HepG2 (cell line): Measurements from ENCODE around the gene TNFAIP1. TPM values are rescaled to one million over a fixed set of nuclear protein-coding genes. Genes with fewer than 3 reads are reported as not detected.

Experiments
- ARNTL ChIP-seq: sonication (generic); formaldehyde crosslinking; IDR thresholded peaks from 2 replicates; pipeline ENCODE4 v1.4.0; 2020; ENCODE audit warnings: mild to moderate bottlenecking, missing genetic modification reagents
- CBX2 ChIP-seq, 2 experiments: fragments of 200-600 bp in 1 of 2; sonication (generic); formaldehyde crosslinking in 1 of 2; IDR thresholded peaks; 2 replicates each; pipeline versions ENCODE4 v1.7.0 to v1.8.1; 2018 to 2022; ENCODE audit warnings: low read depth in 2 of 2, low read length in 1 of 2, mild to moderate bottlenecking in 1 of 2, missing genetic modification reagents in 1 of 2
- DNMT1 ChIP-seq: sonication (generic); formaldehyde crosslinking; IDR thresholded peaks from 2 replicates; pipeline ENCODE4 v1.5.1; 2020; ENCODE audit warnings: mild to moderate bottlenecking, missing genetic modification reagents
- ETS1 ChIP-seq: sonication (generic); formaldehyde crosslinking; IDR thresholded peaks from 2 replicates; pipeline ENCODE4 v1.4.0; 2020; ENCODE audit warnings: missing genetic modification reagents
- FOXK2 ChIP-seq: fragments of 450-650 bp; IDR thresholded peaks from 2 replicates; pipeline ENCODE4 v1.6.1; 2016
- FOXO1 ChIP-seq: sonication (generic); formaldehyde crosslinking; IDR thresholded peaks from 2 replicates; pipeline ENCODE4 v1.4.0; 2020; ENCODE audit warnings: missing genetic modification reagents
- HNRNPK ChIP-seq: fragments of 200-400 bp; formaldehyde crosslinking; IDR thresholded peaks from 2 replicates; pipeline ENCODE4 v1.6.1; 2018; ENCODE audit warnings: low read length, low read depth, moderate library complexity, mild to moderate bottlenecking; ENCODE audit not compliant: poor library complexity, severe bottlenecking
- IKZF5 ChIP-seq: IDR thresholded peaks from 2 replicates; pipeline ENCODE4 v1.6.1; 2018; ENCODE audit warnings: missing genetic modification reagents, mild to moderate bottlenecking, missing compliant biosample characterization
- ISX ChIP-seq: sonication (generic); formaldehyde crosslinking; conservative IDR thresholded peaks from 2 replicates; pipeline ENCODE4 v1.5.0; 2020; ENCODE audit warnings: missing genetic modification reagents
- KLF16 ChIP-seq, 2 experiments: sonication (generic) in 1 of 2; formaldehyde crosslinking in 1 of 2; IDR thresholded peaks; 2 replicates each; pipeline versions ENCODE4 v1.6.1 to v1.8.0; 2016 to 2023; ENCODE audit warnings: missing genetic modification reagents in 2 of 2, missing compliant biosample characterization in 1 of 2
- PRMT3 ChIP-seq: sonication (generic); formaldehyde crosslinking; IDR thresholded peaks from 2 replicates; pipeline ENCODE4 v1.8.1; 2022; ENCODE audit warnings: low read depth, mild to moderate bottlenecking, moderate library complexity, missing genetic modification reagents, borderline replicate concordance
- RFX1 ChIP-seq: fragments of 450-650 bp; IDR thresholded peaks from 2 replicates; pipeline ENCODE4 v1.6.1; 2017
- RXRA ChIP-seq: sonication (generic); formaldehyde crosslinking; IDR thresholded peaks from 2 replicates; pipeline ENCODE4 v1.5.1; 2020; ENCODE audit warnings: missing genetic modification reagents
- SATB2 ChIP-seq: sonication (generic); formaldehyde crosslinking; IDR thresholded peaks from 2 replicates; pipeline ENCODE4 v1.5.0; 2020; ENCODE audit warnings: missing genetic modification reagents
- TGIF2 ChIP-seq: IDR thresholded peaks from 2 replicates; pipeline ENCODE4 v1.6.1; 2016; ENCODE audit warnings: control low read depth, missing compliant biosample characterization
- YY1 ChIP-seq: IDR thresholded peaks from 2 replicates; pipeline ENCODE4 v1.6.1; 2011; ENCODE audit warnings: low read length, low read depth, moderate library complexity, mild to moderate bottlenecking; ENCODE audit not compliant: insufficient read depth, insufficient replicate concordance
- ZFX ChIP-seq: sonication (generic); formaldehyde crosslinking; IDR thresholded peaks from 2 replicates; pipeline ENCODE4 v1.4.0; 2020; ENCODE audit warnings: mild to moderate bottlenecking, low read depth, missing genetic modification reagents, moderate library complexity
- ZKSCAN1 ChIP-seq: fragments of 150-350 bp; IDR thresholded peaks from 2 replicates; pipeline ENCODE4 v1.6.1; 2014; ENCODE audit warnings: low read length
- ZMAT3 ChIP-seq: sonication (generic); formaldehyde crosslinking; conservative IDR thresholded peaks from 2 replicates; pipeline ENCODE4 v1.7.0; 2021; ENCODE audit warnings: missing genetic modification reagents
- ZNF10 ChIP-seq: sonication (generic); formaldehyde crosslinking; IDR thresholded peaks from 2 replicates; pipeline ENCODE4 v1.4.0; 2020; ENCODE audit warnings: mild to moderate bottlenecking, low read depth, missing genetic modification reagents, borderline replicate concordance
- ZNF382 ChIP-seq: sonication (generic); formaldehyde crosslinking; IDR thresholded peaks from 2 replicates; pipeline ENCODE4 v1.5.0; 2020; ENCODE audit warnings: missing genetic modification reagents, mild to moderate bottlenecking, borderline replicate concordance
- ZNF740 ChIP-seq: sonication (generic); formaldehyde crosslinking; IDR thresholded peaks from 2 replicates; pipeline ENCODE4 v1.4.0; 2020; ENCODE audit warnings: missing genetic modification reagents
- ZNF768 ChIP-seq: sonication (generic); formaldehyde crosslinking; IDR thresholded peaks from 2 replicates; pipeline ENCODE4 v1.4.0; 2020; ENCODE audit warnings: missing genetic modification reagents
- ZNF850 ChIP-seq: sonication (generic); formaldehyde crosslinking; conservative IDR thresholded peaks from 2 replicates; pipeline ENCODE4 v1.9.0; 2021; ENCODE audit warnings: mild to moderate bottlenecking, missing genetic modification reagents
- polyA plus RNA-seq, 8 experiments: library from polyadenylated mRNA; depleted of rRNA in 3 of 8; stranded (reverse) in 7 of 8; unstranded in 1 of 8; fragments of >200 nt; fragmentation: Illumina TruSeq in 4 of 8; extraction: Trizol in 4 of 8; gene quantifications; 2 replicates each; pipeline versions ENCODE4 v1.2.1 to v1.2.3, GENCODE V29; 2011 to 2016; ENCODE audit warnings: low read depth in 4 of 8, missing spikeins in 1 of 8, mixed read lengths in 1 of 8; ENCODE audit not compliant: insufficient read depth in 1 of 8
- total RNA-seq, 5 experiments: library from RNA; depleted of rRNA; stranded (reverse); fragments of >200 nt; fragmentation: Illumina TruSeq; extraction: Trizol; gene quantifications; 2 replicates each; pipeline ENCODE4 v1.2.3, GENCODE V29; 2016; ENCODE audit warnings: low read depth in 1 of 5
- TF ChIP-seq, protein P1 (sequence below): sonication (generic); formaldehyde crosslinking; IDR thresholded peaks from 2 replicates; pipeline ENCODE4 v1.4.0; 2020; ENCODE audit warnings: missing genetic modification reagents
- TF ChIP-seq, protein P2 (sequence below): sonication (generic); formaldehyde crosslinking; conservative IDR thresholded peaks from 2 replicates; pipeline ENCODE4 v1.4.0; 2020; ENCODE audit warnings: missing genetic modification reagents

TNFAIP1 gene
- total and polyA plus RNA-seq, 2 of the 13 experiments (the other 11 are each of a cell fraction or from before 2014, with no cell fraction given): 17.5 to 40.6 TPM

DNA sequence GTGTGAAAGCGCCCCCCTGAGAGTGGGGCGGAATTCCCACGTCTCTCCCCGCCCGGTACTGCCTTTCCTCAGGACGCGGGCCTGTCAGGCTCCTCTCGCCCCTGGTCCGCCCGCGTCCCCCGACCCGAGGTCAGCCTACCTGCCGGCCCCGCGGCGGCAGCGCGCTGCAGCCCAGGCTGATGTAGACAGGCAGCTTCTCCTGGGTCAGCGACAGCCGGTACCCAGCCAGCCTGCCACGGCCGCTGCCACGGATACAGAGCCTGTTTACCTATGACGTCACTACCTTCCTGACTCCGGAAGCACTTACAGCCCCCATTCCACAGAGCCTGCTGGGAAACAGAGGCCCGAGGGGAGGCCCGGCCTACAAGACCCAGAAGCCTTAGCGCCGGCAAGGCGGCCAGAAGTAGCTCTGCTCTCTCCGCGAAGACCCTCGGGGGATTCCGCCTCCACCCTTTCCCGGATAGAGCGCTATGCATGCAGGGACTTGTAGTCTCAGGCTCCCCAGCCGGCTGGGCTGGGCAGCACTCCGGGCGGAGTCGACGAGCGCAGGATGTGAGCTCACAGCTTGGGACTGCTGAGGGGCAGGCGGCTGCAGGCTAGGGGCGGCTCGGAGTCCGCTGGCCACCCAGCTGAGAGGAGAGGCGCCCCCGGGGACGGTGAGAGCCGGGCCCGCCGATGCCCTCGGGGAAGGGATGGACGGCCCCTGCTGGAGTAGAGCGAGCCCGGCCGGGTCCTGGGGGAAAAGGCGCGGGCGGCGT, at the start of gene TNFAIP1, which contains the start of gene IFT20 (continued):
- TF ChIP-seq CBX2 (IDR thresholded peaks at IDR 0.05; ENCODE audit: low read depth, low read length) (no peak), CBX2 (CRISPR knock-in tag; IDR thresholded peaks at IDR 0.05; ENCODE audit: low read depth) (no peak), HNRNPK (peak; percentile 39), ARNTL (CRISPR knock-in tag) (no peak), FOXK2 (peak; percentile 96), ZNF382 (CRISPR knock-in tag) (no peak), KLF16 (CRISPR knock-in tag; IDR thresholded peaks at IDR 0.05) (peak in 1 of 2 experiments; percentile 86; a peak in 2 of 4 replicates), ZNF850 (no peak), DNMT1 (CRISPR knock-in tag) (no peak; the same call in 1 of the 2 replicates), FOXO1 (CRISPR knock-in tag) (peak; percentile 79), RXRA (no peak), ZFX (CRISPR knock-in tag) (peak; percentile 83), ETS1 (CRISPR knock-in tag) (peak; percentile 14; the same call in 1 of the 2 replicates), ISX (CRISPR knock-in tag) (no peak), ZKSCAN1 (no peak), ZNF740 (CRISPR knock-in tag) (no peak; the same call in 1 of the 2 replicates), ZMAT3 (0 out of 2 replicates have a peak, but pooled peaks have one; percentile 45), ZNF768 (CRISPR knock-in tag) (peak; percentile 47; the same call in 1 of the 2 replicates), TGIF2 (peak; percentile 68; the same call in 1 of the 2 replicates), PRMT3 (CRISPR knock-in tag) (no peak), IKZF5 (CRISPR knock-in tag) (peak; percentile 77), YY1 (peak; percentile 82), SATB2 (no peak), RFX1 (peak; percentile 77), ZNF10 (CRISPR knock-in tag) (no peak)
- TF ChIP-seq, protein P1, sequence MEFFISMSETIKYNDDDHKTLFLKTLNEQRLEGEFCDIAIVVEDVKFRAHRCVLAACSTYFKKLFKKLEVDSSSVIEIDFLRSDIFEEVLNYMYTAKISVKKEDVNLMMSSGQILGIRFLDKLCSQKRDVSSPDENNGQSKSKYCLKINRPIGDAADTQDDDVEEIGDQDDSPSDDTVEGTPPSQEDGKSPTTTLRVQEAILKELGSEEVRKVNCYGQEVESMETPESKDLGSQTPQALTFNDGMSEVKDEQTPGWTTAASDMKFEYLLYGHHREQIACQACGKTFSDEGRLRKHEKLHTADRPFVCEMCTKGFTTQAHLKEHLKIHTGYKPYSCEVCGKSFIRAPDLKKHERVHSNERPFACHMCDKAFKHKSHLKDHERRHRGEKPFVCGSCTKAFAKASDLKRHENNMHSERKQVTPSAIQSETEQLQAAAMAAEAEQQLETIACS (CRISPR knock-in tag): no peak
- TF ChIP-seq, protein P2, sequence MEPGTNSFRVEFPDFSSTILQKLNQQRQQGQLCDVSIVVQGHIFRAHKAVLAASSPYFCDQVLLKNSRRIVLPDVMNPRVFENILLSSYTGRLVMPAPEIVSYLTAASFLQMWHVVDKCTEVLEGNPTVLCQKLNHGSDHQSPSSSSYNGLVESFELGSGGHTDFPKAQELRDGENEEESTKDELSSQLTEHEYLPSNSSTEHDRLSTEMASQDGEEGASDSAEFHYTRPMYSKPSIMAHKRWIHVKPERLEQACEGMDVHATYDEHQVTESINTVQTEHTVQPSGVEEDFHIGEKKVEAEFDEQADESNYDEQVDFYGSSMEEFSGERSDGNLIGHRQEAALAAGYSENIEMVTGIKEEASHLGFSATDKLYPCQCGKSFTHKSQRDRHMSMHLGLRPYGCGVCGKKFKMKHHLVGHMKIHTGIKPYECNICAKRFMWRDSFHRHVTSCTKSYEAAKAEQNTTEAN (CRISPR knock-in tag): no peak
